SIG-M5 (cell line): ENCODE results near the gene PPP3CA.

ENCODE experiments used
- DNase-seq: peaks from one replicate; lab custom pipeline; 2025; lab: John Stamatoyannopoulos, UW

The PPP3CA gene

GRCh38 chr4:101175896-101176676, 171.2 kb downstream of the PPP3CA start:
- no peak for DNase-seq

GRCh38 chr4:101174679-101175345, 172.5 kb downstream of the PPP3CA start:
- DNase-seq = no peak

GRCh38 chr4:101172369-101172768, 175.0 kb downstream of the PPP3CA start:
- DNase-seq = no peak

GRCh38 chr4:101171747-101172146, 175.6 kb downstream of the PPP3CA start:
- DNase-seq = no peak

GRCh38 chr4:101169044-101170014, 178.0 kb downstream of the PPP3CA start:
- no peak for DNase-seq

- no peak for DNase-seq
Observed at GRCh38 chr4:101163936-101164335, 183.4 kb downstream of the PPP3CA start.

GRCh38 chr4:101162990-101163380, 184.3 kb downstream of the PPP3CA start:
- DNase-seq = no peak

GRCh38 chr4:101160792-101161592, 186.3 kb downstream of the PPP3CA start:
- no peak for DNase-seq

- DNase-seq = no peak
Observed at GRCh38 chr4:101158507-101158906, 188.8 kb downstream of the PPP3CA start.

- DNase-seq = no peak
Observed at GRCh38 chr4:101158134-101158482, 189.2 kb downstream of the PPP3CA start.

GRCh38 chr4:101157415-101158133, 189.8 kb downstream of the PPP3CA start:
- no peak for DNase-seq

- DNase-seq = no peak
Observed at GRCh38 chr4:101156619-101157310, 190.6 kb downstream of the PPP3CA start.

GRCh38 chr4:101155945-101156344, 191.4 kb downstream of the PPP3CA start:
- DNase-seq = no peak

- no peak for DNase-seq
Observed at GRCh38 chr4:101155368-101155767, 192.0 kb downstream of the PPP3CA start.

GRCh38 chr4:101153653-101154052, 193.7 kb downstream of the PPP3CA start:
- no peak for DNase-seq

- no peak for DNase-seq
Observed at GRCh38 chr4:101152521-101152920, 194.8 kb downstream of the PPP3CA start.

GRCh38 chr4:101148551-101148950, 198.8 kb downstream of the PPP3CA start:
- no peak for DNase-seq

- no peak for DNase-seq
Observed at GRCh38 chr4:101147283-101147682, 200.0 kb downstream of the PPP3CA start.

GRCh38 chr4:101145021-101145420, 202.3 kb downstream of the PPP3CA start:
- DNase-seq = no peak

- DNase-seq = no peak
Observed at GRCh38 chr4:101142259-101142658, 205.1 kb downstream of the PPP3CA start.
